HL-60/S4 (cell line): ENCODE data around the gene POU4F1.

Experiments used
- in situ Hi-C: fragments of 300-500 bp; cut with MboI; formaldehyde crosslinking; loops from 2 replicates; pipeline ENCODE4 v1.14.3; 2022; ENCODE audit warnings: low sequenced_read_pairs

Gene POU4F1

DNA sequence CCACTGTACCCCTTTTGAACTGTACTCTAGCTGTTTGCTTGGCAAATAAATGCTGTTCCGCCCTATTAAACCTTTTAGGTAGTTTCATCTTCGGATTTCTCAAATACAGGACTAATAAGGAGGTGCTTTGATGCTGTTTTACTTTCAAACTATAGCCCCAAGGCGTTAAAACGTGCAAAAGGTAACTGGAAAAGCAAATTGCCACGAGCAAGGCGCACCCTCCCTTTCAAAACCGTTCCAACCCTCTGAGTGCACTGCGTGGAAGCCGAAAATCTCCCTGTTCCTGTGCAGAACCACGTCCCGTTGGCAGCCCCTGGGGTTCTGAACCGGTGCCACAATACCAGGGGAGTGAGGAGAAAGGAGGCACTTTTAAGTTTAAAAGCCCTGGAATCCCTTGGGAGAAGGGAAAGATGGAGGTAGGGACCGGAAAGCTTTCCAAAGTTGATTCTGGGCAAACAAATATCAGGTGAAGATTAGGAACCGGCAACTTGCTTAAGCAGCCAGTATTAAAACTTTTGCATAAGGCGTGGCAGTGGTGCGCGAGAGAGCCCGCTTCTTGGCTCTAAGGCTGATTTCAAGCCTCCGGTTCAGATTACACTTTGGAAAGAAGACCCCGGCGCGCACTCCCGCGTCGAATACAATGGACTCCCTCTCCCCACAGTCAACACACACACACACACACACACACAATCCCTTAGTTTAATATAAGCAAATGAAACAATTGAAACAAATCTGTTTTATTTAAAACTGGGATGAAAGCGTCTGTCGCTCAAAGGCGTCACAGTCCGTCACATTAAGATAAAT is 9.5 kb downstream of the POU4F1 start:
- in situ Hi-C loops: no loop called here

DNA sequence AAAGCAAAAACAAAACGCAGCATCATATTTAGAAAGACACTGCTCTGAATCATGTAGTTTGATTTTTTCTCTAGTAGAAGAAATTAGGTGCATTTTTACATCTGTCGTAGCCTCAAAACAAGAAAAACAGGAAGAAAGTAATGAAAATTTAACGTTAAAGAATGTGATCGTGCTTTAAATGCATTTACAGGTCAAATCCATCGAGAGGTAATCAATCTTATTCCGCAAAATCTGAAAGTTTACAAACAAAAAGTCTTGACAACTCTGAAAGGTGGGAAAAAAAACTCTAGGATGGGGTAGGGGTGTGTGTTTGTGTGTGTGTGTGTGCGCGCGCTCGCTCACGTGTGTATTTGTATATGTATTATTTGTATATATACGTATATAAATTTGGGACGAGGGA is 10.2 kb downstream of the POU4F1 start:
- in situ Hi-C loops: no loop called here

DNA sequence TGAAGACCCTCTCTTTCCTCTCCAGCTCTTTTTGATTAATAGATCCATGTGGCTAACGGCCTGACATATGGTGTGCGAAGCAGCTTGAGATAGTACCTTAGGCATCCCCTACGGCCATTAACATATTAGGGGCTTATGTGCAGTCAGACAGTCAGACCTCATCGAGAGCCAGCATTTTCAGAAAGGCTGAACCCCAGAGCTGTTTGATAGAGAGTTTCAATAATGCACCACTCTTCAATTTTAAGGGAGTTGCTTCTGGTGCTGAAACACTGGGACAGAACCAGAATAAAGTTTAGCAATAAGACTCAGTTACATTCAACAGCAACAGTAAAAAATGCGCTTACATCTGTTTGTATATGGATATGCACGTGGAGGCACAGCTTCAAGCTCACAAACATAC is 10.8 kb downstream of the POU4F1 start:
- in situ Hi-C loops: no loop called here

- in situ Hi-C loops: no loop called here
Measured at GRCh38 chr13:78589206-78589605, 14.1 kb downstream of the POU4F1 start.

DNA sequence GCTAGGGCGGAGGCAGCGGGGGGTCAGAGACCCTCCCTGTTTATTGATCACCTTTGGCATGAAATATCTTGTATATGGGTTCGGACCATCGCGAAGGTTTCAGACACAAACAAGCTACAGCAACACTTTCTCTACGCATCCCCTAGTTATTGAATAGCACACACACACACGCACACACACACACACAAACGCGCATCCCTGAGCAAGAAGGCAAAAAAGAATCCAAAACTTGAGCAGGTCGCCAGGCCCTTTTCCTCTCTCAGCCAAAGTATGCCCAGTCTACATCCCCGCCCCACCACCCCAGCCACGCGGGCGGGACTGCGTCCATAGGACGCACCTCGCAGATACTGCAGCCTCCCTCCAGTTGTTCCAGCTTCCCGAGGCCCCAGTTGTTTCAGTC is 16.0 kb downstream of the POU4F1 start:
- in situ Hi-C loops: no loop called here

GRCh38 chr13:78586706-78587105 is 16.6 kb downstream of the POU4F1 start:
- in situ Hi-C loops: no loop called here

DNA sequence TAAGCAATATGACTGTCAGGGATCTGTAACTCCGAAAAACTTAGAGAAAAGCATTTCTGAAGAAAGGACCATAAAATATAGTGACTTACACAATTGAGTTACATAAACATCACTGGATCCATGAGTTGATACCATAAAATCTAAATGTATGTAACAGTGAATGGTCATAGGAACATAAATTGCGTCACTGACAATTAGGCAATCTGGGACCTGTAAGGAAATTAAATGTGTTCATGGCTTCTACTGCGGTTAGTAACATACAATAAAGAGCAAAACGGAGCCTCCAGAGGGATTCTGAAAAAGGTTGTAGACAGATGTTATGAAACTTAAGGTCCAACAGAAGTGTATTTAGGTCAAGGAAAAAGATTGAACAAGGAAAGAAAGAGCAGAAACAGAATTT is 27.1 kb downstream of the POU4F1 start:
- in situ Hi-C loops: no loop called here

DNA sequence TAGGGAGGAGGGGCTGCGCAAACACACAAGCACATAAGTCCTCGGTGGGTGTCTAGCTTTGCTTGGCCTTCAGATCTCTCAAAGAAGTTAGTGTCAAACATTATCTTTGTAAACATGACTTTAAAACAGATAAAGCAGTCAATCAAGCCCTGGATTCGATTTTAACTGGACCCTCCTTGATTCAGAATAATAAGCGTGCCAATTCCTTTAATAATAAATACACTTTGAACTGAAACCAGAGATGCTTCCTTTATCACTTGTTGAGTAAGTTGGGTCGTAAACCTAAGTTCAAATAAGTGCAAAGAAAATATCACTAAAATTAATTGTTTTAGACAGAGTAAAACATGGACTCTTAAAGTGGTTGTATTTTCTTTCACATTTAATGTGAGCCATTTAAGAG is 30.9 kb downstream of the POU4F1 start:
- in situ Hi-C loops: no loop called here

GRCh38 chr13:78569029-78569428 is 34.3 kb downstream of the POU4F1 start:
- in situ Hi-C loops: no loop called here

- in situ Hi-C loops: no loop called here
Measured at GRCh38 chr13:78566631-78567030, 36.7 kb downstream of the POU4F1 start.

DNA sequence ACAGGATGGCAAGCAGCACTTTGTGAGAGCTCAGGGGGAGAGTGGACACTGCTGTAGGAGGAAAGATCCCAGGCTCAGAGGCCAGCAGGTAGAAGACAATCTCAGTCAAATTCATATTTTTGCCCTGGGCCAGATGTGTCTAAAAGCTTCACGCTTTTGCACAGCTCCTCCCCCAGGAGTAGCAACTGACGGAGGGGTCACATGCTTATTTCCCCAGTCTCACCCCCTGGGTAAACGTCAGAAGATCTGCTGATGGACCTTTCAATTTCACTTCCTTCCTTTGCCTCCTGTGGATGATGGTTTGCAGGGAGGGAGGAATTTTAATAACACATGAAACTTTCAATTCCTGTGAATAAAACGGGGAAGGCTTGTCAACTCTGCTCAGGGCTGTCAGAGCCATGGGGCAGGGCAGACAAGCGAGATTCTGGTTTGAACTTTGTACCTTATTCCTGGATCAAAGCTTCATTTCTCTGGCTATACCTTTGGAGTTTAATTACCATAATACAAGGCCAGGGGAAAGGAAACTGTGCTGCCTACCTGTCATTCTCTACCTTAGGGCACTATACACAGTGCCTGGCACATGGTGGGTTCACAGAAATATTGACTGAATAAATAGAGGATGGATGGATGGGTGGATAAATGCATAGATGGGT is 41.0 kb downstream of the POU4F1 start:
- in situ Hi-C loops: no loop called here
